NCI-H2196 (cell line): Measurements from ENCODE around the gene MAP1LC3C.

Experiments
- DNase-seq: peaks from one replicate; lab custom pipeline; 2025; ENCODE audit not compliant: unreplicated experiment; lab: John Stamatoyannopoulos, UW

Gene MAP1LC3C

GRCh38 chr1:241999026-241999425 lies at the start of gene MAP1LC3C:
TSS of gene MAP1LC3C (minus strand) at chr1:241999098. CDS start at chr1:241999008, 90 bp downstream.
- DNase-seq: no peak

- no peak for DNase-seq
These were observed 44.3 kb upstream of the MAP1LC3C start for GRCh38 chr1:242043165-242043564.

GRCh38 chr1:242034392-242034791 lies 35.5 kb upstream of the MAP1LC3C start:
- DNase-seq: no peak

- DNase-seq: no peak
These were observed 34.5 kb upstream of the MAP1LC3C start for GRCh38 chr1:242033447-242033846.

- no peak for DNase-seq
These were observed 31.2 kb upstream of the MAP1LC3C start for GRCh38 chr1:242030071-242030470.

- DNase-seq: no peak
These were observed 26.8 kb upstream of the MAP1LC3C start for GRCh38 chr1:242025681-242026080.

GRCh38 chr1:242023805-242024204 lies 24.9 kb upstream of the MAP1LC3C start:
- DNase-seq: no peak

GRCh38 chr1:242019018-242019417 lies 20.1 kb upstream of the MAP1LC3C start:
- DNase-seq: no peak

GRCh38 chr1:242017580-242018233 lies 18.8 kb upstream of the MAP1LC3C start:
- DNase-seq: peak; percentile 27

GRCh38 chr1:242016479-242016878 lies 17.6 kb upstream of the MAP1LC3C start:
- no peak for DNase-seq

GRCh38 chr1:242011894-242012660 lies 13.2 kb upstream of the MAP1LC3C start:
- DNase-seq: no peak

- DNase-seq: no peak
These were observed 10.1 kb upstream of the MAP1LC3C start for GRCh38 chr1:242008826-242009495.

- no peak for DNase-seq
These were observed 8.1 kb upstream of the MAP1LC3C start for GRCh38 chr1:242006976-242007375.

GRCh38 chr1:242005866-242006535 lies 7.1 kb upstream of the MAP1LC3C start:
- DNase-seq: no peak

GRCh38 chr1:242004751-242005495 lies 6.0 kb upstream of the MAP1LC3C start:
- DNase-seq: no peak

- no peak for DNase-seq
These were observed 3.6 kb upstream of the MAP1LC3C start for GRCh38 chr1:242002510-242002909.

- no peak for DNase-seq
These were observed 3.2 kb upstream of the MAP1LC3C start for GRCh38 chr1:242002072-242002471.

GRCh38 chr1:242000434-242000833 lies 1.5 kb upstream of the MAP1LC3C start:
- no peak for DNase-seq

GRCh38 chr1:241998412-241998921 lies 431 bp downstream of the MAP1LC3C start:
- no peak for DNase-seq

GRCh38 chr1:241997401-241997998 lies 1.4 kb downstream of the MAP1LC3C start:
- DNase-seq: no peak
